CD4-positive, alpha-beta T cell treated with Interferon gamma for 1 hour (primary cell): ENCODE results near the gene LEMD3.

Experiments
- DNase-seq: peaks from one replicate; pipeline ENCODE4 v3.0.0-alpha.2; 2020

The LEMD3 gene

DNA sequence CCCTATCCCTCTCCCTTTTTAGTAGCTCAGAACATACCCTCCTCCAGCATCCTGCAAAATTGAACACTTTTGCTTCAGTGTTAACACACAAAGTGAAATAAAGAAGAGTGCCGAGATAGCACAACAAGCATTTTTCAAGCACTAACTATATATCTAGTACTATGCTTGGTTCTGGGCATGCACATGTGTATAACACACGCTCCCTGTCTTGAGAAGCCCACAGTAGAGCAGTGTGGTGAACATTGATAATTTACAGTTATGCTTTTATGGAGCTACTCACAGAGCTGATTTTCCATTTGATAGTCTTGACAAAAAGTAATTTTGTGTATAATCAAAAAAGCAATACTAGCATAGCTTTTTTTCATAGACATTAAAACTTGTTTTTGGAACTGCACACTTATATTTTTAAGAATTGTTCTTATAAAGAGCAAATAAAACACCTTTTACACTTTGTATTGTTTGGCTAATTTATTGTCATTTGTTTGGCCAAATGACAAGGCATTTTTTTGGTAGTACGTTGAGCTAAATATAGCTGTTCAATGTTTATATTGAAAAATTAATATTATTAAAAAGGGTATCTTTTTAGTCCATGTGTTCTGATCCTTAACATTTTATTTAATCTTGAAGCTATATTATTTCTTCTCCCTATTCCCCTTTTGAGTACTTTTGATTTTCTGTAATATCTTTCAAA lies 39.7 kb downstream of the LEMD3 start:
- DNase-seq = no peak

DNA sequence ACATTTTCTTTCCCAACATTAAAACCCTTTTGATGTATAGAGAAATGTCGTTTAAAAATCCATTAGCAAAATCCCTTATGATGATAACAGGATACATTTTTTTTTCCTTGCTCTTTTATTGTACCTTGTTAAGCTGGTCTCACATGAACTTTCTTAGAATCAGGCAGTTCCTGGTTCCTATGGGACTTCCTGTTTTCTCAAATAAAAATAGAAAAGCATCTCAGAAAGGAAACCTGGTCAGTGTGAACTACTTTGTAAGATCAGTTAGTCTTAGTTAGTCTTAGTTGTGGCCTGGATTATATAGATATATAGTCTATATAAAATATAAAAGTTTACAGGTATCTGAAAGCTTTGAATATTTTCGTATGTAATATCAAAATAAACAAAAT lies 40.3 kb downstream of the LEMD3 start:
- no peak for DNase-seq

DNA sequence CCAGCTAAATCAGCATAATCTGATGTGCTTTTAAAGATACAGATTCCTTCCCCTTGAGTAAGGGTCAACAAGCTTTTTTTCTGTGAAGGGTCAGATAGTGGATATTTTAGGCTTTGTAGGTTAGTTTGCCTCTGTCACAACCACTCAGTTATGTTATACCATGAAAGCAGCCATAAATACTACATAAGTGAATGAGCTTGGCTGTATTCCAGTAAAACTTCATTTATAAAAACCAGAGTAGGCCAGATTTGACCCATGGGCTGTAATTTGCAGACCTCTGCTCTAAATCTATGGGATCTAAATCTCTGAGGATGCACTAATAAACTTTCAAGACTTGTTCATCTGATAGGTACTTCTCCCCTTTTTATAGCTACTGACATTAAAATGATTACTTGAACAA lies 47.7 kb downstream of the LEMD3 start:
- DNase-seq = no peak

DNA sequence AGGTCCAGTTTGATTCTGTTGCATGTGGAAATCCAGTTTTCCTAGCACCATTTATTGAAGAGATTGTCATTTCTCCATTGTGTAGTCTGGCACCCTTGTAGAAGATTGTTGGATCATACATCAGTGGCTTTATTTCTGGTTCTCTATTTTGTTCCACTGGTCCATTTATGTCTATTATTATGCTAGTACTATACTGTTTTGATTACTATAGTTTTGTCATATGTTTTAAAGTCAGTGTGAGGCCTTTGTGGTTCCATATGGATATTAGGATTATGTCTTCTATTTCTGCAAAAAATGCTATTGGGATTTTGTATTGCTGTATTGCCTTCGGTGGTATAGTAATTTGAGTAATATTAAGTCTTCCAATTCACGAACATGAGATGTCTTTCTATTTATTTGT lies 51.4 kb downstream of the LEMD3 start:
- no peak for DNase-seq

DNA sequence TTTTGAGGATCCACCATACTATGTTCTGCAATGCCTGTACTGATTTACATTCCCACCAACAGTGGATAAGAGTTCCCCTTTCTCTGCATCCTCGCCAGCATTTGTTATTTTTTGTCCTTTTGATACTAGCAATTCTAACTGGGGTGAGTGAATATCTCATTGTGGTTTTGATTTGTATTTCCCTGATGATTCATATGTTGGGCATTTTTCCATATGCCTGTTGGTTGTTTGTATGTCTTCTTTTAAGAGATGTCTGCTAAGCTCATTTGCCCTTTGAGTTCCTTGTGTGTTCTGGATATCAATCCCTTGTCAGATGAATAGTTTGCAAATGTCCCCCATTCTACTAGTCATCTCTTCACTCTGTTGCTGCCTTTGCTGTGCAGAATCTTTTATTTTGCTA lies 60.1 kb downstream of the LEMD3 start:
- DNase-seq = no peak

DNA sequence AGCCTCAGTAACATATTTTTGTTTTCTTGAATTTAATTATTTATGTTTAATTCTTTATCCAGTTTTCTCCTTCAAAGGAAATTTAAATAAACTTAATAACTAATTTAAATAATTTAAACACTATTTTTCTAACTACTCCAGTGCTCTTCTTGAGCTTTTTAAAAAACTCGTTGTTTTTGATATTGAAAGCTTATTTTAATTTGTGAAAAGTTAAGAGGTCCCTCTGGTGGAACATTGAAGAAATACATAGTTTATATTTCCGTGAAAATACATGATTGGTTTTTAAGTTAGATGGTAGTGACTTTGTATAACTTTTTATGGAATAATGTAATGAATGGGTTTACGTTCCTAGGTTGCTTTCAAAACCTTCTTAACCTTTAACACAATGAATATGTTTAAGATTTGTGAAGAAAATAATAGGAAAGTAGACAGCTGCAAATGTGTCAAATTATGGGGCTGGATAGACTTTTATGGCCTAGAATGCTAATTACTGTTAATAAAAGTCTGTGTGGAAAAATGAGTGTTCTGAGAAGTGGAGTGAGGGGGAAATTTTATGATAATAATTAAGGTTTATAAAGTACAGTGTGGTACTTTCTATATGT lies 63.2 kb downstream of the LEMD3 start:
- no peak for DNase-seq

DNA sequence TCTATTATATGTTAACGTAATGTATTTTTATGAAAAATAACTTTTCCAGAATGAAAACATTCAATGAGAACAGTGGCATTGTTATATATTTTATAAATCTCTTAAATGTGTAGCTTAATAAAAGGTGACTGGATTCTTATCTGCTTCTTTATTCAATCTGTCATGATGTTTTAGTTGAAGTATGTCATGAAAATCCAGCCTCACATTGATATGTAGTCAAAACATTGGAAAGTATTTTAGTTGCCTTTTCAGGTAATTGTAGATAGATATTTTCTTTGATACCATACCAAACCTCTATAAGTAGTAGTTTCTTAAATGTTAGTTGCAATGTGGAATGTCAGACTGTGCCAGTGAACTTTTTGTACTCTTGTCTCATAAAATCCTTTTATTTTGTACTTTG lies 67.8 kb downstream of the LEMD3 start:
- DNase-seq = no peak

DNA sequence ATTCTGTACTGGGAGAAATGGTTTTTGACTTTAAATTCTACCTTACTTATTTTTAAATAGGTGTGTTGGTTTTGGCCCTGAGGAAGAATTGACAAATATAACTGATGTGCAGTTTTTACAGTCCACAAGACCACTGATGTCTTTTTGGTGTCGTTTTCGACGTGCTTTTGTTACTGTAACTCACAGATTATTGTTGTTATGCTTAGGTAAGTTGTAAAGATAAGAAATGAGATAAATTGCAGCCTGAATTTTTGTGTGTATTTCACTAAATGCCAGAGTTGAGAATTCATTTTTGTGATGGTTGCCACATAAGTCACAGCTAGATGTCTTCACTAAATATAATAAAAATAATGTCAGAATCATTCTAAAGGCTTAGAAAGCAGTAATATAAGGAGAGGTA lies 69.2 kb downstream of the LEMD3 start:
- no peak for DNase-seq

DNA sequence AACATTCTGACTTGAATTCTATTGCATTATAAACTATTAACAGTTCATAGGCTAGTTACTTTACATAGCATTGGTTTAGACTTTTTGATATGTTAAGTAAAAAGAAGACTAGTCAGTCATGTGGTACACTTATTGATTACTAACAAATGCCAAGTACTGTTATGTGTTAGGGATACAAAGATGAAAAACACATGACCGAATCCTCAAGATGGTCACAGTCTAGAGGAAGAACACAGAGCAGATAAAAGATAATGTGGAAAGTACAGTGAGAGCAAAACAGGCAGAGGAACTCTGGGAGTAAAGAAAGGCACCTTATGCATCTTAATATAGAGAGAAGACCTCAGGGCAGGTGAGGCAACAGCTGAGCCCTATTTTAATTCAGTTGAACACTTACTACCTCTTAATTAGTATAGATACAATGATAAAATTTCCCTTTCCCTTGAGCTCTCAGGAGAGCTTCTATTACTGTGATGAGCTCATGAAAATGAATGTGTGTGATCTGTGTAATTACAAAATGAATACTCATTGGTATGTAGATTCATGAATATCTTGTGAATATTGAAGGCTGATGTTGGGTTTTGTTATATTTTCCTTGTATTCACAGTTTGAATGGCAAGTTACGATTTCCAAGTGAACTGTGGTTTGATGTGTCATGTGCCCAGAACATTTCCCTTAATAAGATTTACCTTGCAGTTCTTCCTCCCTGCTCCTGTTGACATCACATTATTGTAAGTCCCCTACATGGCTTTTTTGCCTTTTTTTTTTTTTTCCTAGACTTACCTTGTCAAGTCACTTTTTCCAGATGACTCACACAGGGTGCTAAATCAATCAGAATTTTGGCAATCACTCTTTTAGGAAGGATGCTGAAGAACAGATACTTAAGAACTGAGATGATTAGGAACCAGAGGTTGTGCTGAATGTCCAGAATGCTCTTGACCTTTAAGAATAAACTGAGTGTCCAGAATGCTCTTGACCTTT lies 79.6 kb downstream of the LEMD3 start:
- no peak for DNase-seq

DNA sequence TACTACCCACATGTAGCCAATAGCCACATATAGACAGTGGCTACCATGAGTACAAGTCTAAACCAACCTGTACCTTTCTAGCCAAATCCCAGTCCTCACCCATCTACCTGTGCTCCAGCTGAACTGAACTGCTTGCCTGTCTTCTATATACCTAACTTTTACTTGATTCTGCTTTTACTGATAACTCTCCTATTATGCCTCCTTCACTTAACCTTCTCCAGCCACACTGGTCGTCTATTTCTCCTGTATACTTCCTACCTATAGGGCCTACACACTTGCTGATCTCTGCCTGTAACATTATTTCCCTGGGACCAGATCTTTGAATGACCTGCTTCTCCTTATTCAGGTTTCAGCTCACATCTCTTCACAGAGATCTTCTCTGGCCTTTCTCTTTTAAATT lies 83.1 kb downstream of the LEMD3 start:
- DNase-seq = no peak

DNA sequence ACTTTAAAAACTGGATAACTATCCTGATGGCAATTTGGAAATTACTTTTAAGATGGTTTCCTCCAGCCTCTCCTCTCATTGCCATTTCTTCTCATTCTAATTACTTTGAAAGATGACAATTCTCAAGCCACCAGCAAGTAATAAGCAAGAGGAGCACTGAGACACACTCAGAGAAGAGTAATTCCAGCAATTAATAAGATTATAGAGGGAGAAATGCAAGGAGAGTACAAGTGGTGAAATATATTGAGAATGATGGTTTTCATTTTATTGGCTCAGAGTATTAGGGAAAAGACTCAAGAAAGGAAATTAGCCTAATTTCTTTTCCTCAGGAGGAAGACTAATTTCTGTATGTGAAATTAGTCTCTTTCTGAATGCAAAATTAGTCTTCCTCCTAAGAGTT lies 88.6 kb downstream of the LEMD3 start:
- DNase-seq = no peak

DNA sequence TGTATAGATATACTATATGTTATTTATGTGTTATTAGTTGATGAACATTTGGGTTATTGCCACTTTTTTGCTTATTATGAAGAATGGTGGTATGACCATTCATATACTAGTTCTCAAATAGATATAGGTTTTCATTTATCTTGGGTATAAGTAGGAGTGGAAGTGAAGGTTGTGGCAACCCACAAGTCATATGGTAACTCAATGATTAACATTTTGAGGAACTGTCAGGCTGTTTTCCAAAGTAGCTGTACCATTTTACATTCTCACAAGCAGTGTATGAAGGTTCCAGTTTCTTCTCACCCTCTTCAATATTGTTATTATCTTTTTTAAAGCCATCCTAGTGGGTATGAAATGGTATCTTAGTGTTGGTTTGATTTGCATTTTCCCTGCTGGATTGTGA lies 90.1 kb downstream of the LEMD3 start:
- no peak for DNase-seq

DNA sequence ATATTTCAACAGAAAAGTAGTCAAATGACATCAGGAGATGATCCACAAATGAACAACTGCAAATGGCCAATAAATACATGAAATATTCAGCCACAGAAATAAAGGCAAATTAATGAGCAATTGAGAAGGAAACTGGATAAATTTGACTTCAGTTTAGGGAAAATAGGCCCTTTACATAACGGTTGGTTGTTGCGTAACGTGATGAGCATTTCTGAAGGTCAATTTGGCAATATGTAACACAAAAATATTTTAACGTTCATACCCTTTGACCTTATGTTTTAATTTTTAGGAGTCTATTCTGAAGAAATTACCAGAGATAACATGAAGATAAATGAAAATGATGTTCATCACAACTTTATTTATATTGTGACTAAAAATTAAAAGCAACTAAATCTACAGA lies 94.4 kb downstream of the LEMD3 start:
- DNase-seq = no peak

DNA sequence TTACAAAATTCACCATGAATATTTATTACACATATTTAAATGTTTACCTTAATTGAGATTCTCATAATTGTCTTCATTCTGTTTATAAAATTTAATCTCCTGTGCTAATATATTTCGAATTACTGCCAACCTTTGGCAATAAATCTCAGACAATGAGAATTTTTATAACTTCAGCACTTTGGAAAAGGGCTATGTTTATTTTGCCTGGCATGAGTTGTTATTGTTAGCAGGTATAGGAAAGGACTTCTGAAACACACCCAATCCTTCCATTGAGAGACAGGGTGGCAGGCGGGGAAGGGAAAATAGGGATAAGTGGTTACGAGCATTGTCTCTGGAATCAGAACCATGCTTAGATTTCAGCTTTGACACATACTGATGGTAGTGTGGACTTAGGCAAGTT lies 97.0 kb downstream of the LEMD3 start:
- no peak for DNase-seq

DNA sequence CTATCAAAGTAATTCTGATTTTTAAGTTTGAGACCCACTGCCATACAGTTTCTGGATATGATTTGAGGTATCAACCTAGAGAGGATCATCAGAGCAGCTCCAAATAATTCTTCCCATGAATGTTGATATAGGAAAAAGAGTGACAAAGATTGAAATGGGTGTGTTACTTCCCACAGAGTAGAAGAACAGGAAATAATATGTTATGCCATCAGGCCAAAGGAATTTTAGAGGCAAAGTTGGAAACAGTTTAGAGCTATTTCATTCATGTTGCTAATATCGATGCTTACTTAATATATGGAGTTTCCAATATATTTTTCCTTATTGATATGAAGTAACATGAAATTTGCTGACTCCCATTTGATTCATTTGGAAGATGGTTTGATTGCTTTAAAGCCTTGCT lies 100.2 kb downstream of the LEMD3 start:
- DNase-seq = no peak

DNA sequence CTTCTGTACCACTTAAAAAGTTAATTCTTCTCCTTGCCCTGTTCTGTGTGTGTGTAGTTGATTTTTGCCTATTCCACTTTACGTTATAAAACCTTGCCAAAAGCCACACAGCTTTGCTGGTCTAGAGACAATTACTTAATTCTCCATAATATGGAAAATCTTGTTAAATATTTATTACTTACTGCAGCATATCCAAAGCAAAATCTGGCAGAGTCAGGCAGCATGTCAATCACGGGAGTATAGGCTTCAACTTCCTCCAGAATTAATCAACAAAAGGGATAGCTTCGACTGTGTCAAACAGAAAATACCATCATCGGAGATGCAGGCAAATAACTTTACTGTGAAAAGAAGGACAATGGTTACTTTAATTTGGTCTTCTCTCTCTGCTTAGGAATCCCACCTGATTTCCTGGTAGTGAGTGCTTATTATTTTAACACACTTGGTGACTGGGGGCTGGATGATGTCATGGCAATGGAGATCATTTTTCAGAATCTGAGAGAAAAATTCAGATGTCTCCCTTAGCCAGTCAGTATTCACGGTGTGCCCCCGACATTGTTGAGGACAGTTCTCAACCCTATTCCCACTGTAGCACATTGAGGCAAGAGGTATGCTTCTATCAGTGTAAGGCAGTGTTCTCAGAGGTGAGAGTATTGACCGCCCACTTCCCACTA lies 105.4 kb downstream of the LEMD3 start:
- DNase-seq = no peak

DNA sequence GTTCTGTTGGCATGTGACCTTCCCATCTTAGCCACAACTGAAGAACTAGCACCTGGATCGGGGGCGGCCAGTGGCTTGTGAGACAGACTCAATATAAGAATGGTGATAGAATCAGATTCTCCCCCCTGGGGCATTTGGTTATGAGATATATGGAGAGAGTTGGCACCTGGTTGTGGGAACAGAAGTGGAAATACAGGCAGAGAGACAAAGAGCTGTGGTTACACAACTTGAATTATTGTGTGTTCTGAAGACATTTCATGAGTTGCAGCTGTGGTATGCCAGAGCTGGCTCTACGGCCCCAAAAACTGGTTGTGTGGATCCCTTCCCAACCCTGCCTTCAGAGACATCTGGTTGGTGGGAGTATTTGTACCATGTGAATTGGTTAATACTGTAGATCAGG lies 106.2 kb downstream of the LEMD3 start:
- DNase-seq = no peak

DNA sequence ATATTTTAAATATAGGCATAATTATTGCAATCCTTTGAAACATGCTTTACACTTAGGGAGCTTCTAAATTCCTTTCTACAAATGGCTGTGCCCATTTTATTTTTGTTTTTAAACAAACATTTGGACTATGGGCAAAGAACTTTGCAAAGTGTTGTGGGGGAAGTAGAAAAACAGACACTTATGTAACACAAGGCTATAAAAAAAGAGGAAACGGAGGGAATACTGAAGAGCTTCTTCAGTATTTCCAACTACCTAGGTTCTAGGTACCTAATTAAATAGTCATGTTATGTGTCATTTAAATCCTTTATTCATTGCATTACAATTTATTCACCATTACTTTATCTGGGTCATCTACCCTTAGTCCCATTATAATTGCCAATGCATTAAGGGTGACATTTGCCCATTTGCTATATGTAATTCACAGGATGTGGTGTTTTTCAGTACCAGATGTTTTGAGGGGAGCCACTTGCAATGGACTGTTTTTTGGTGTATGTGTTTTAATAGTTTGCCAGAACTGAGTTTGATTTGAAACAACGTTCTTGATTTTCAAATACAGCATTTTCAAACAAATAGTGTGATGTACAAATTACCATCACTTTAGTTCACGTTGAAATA lies 107.6 kb downstream of the LEMD3 start:
- DNase-seq = no peak

DNA sequence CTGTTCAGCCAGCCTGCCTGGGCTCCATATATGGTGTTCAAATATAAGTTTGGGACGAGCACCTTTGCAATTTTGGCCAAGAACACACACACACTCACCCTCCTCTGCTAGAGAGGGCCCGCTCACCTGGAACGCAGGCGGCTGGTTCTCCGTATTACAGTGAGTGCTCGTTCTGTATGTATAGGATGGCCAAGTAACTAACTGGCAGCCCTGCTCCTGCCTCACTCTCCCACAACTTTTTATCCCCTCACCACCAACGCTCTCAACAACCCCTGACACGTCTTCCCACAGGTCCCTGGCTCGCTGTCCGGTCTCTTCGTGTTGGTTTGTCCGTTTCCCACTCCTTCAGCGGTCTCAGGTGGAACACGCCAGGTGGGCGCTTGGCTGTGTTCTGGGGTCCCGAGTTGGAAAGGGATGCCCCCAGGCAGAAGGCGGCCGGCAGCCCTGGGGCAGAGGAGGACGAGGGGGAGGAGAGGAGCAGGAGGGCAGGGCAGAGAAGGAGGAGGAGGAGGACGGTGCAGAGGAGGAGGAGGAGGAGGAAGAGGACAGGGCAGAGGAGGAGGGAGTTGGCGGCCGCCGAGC lies 108.7 kb downstream of the LEMD3 start:
- DNase-seq = no peak

DNA sequence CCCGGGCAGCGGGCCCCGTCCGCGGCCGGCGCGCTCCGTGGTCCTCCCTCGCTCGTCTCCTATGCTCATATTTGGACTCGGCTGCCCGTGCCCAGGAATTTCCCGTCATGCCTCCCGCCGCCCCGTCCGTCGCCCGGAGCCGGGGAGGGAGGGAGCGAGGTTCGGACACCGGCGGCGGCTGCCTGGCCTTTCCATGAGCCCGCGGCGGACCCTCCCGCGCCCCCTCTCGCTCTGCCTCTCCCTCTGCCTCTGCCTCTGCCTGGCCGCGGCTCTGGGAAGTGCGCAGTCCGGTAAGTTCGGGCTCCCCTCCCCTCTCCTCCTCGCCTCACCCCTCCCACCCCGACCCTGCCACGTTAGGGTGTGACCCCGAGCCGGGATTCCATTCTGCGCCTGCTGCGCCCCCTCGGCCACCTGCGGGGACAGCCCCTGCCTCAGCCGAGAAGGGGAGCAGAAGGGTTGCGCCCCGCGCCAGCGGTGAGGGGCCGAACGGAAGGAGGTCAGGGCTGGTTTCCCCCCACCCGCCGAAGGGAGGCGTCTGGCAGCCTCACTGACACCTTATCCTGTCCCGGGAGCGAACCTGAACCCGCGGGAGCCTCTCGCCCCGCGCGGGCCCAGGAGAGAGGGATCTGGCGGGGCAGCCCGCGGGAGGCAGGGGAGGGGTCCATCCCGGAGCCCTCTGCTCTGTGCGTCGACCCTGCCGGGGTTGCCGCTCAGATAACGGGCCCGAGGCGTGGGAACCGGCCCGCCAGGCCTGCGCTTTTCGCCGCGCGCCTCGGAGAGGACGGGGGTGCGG lies 109.4 kb downstream of the LEMD3 start, which contains the start of gene MSRB3:
Gene MSRB3, plus strand, starts transcription at position 108 of the 793 bp plus-strand sequence. CDS start 29,897 bp downstream, outside the sequence.
- DNase-seq = no peak

DNA sequence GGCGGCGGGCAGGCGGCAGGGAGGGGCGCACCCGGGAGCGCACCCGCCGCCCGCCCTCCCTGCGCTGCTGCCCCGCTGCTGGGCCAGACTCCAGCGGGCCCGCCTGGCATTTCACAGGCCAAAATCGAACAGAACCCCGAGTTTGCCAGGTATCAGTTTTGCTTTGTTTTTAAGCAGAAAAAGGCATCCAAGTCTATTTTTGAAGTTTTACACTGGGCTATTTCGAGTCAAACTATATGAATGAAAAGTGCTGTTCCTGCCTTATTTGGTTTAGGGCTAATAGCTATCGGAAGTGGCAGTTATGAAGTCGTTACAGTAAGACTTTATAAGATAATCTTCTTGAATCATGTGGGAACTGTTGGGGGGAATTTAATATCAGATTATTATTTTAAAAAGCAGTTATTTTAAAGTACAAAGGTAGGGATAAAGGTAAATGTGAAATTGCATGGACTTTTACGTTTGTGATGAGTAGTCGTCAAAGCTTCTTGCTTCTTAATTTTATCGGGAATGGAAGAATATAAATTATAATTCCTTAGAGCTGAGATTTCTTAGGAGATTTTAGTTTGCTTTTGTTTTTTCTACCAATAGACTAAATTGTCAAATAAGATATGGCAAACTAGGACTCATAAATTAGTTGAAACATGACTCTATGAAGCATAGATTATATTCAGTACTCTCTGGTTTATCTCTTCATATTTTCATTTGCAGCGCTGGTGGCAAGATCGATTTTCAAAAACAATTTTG lies 110.2 kb downstream of the LEMD3 start:
- DNase-seq = no peak
